Hematopoietic multipotent progenitor cell treated with erythropoietin and hydrocortisone succinate and interleukin-3 and kit ligand, for 6 days (in vitro differentiated cells): ENCODE measurements around the gene SBDS.
"Not testable (repeated sequence)": the region's sequence is repeated elsewhere in the genome, so short reads cannot be mapped to it uniquely, and the experiment has no call there.

Experiments used
- DNase-seq: peaks from one replicate; pipeline ENCODE4 v3.0.0-alpha.2; 2015

Gene SBDS

DNA sequence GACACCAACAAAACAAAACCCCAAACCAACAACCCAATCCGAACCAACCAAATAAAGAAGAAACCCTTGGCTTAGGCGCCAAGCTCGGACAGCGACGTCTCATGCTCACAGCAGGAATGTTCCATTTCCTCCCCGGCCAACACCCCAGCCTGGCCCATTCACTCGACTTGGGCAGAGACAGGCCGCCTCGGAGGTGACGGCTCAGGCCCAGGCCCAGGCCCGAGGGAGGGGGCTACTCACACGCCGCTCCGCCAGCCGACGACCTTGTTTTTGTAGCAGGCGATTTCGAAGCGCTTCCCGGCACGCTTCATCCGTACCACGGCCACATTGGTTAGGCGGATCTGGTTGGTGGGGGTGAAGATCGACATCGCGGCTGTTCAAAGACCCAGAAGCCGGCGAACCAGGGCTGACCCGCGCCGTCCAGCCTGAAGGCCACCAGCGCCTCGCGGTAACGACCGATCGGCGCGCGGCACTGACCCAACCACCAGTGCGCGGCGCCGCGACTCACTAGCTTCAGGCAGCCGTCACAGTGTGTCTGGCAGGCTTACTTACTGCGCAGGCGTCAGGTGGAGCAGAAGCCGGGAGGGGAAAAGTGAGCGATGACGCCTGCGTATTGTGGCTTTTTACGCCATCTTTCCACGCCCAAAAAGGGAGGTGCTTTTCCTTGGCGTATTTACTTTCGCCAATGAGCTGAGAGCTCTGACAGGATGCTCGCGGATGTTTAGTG is at the start of gene SBDS:
SBDS (minus strand) TSS at position 537 of the 727 bp plus-strand sequence; CDS start at position 368, 169 bp downstream.
- DNase-seq: peak; percentile 99

- DNase-seq: not testable (repeated sequence)
Measured at GRCh38 chr7:67043559-67043930, 48.2 kb upstream of the SBDS start.

DNA sequence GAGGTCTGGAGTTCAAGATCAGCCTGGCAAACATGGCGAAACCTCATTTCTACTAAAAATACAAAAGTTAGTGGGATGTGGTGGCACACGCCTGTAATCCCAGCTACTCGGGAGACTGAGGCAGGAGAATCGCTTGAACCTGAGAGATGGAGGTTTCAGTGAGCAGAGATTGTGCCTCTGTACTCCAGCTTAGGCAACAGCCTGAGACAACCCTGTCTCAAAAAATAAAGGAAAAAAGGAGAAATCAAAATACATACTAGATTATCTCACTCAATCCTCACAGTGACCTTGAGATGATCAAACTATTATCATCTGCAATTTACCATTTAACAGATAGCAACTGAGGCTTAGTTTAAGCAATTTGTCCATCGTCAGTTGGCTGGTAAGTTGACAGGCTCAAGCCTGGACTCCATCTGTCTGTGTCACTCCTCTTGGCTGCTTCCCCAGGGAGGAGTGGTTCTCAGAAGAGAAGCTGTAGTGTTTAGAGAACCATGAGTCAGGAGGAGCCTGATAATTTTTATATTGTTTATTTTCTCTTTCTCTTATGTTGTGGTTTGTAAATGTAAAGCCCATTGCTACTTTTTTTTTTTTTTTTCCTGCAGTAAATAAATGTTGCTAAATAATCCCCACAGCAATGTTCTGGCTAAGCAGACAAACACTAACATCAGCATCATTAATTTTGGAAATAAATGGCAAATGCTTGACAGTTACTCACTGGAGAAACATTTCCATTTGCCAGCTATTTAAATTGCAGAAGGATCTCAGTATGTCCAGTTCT is 47.6 kb upstream of the SBDS start:
- DNase-seq: peak; percentile 61

DNA sequence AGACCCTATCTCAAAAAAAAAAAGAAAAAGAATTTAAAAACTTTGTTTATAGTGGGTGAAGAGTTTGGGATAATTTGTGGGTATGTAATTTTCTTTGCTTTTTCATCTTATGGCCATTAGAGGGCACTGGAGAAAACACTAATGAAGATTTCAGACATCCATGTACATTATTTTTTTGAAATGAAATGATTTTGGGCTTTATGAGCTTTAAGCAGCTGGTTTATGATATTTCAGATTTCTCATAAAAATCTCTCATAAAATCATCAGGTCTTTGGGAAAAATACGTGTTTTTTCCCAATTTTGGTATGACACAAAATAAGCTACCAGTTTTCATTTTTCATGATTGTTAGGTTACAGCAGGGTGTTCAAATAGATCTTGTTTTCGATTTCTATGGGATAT is 45.4 kb upstream of the SBDS start:
- DNase-seq: not testable (repeated sequence)

DNA sequence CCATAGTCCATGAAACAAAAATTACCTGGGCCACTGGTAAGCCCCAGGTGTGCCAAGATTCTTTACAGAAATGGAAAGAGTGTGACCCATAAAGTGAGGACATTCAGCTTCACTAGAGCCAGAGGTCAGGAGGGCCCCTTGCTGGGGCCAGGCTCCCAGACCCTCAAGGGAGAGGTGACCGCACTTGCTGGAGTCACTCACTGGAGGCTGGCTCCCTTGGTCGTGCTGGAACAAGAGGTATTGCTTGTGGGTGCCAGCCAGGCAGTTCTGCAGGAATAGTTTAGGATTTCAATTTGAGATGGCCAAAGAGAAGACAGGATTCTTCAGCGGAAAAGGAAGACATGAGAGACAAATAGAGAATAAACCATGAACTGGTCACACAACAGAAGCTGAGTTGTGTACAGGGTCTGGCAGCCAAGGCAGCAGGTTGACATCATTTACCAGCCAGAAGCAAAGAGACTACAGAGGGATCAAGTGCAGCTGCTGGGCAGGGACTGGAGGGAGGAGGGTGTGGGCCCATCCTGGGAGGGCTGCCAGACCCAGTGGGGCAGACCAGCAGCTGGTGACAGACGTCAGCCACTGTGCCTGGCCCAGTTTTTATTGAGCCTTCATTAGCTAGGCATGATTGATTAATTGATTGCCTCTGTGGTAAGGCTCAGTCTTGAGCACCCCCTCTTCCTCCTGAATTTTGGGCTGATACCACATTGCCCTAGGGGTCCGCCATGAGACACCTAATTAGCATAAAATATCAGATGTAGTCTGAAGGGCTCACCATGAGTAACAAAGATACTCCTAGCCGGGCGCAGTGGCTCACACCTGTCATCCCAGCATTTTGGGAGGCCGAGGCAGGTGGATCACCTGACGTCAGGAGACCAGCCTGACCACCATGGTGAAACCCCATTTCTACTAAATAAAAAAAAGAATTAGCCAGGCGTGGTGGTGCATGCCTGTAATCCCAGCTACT is 41.3 kb upstream of the SBDS start:
- peak; percentile 13 for DNase-seq

DNA sequence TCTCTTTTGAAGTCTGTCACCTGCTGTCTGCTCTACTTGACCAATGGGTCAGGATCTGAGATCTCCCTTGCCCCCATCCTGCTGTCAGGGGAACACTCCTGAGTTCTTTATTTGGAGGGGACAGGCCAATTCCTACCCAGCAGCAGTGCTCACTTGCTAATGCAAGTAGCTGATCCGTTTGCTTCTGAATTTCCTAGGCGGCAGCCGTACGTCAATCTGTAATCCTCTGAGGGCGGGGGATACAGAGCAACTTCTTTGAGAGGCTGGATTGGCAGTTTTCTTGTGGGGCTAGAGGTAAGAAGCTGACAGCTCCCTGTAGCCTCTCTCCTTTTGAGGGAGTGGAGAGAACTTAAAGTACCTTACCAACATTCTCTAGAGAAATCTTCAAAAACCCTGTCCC is 37.9 kb upstream of the SBDS start:
- no peak for DNase-seq

DNA sequence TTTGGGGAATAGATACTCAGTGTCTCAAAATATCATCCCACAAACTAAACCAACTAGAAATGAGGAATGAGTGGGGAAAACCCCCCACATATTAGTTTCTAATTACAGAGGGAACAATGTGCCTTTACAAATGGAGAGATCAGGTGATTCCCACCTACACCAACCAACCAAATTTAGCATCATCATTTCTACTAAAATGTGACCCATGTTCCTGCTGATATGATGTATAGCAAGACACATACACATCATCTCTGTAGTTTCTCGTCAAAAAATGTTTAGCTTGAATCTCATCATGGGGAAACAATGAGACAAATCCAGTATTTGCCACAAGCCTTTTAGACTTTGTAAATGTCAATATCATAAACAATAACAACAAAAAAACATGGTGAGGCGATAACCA is 36.3 kb upstream of the SBDS start:
- DNase-seq: not testable (repeated sequence)

DNA sequence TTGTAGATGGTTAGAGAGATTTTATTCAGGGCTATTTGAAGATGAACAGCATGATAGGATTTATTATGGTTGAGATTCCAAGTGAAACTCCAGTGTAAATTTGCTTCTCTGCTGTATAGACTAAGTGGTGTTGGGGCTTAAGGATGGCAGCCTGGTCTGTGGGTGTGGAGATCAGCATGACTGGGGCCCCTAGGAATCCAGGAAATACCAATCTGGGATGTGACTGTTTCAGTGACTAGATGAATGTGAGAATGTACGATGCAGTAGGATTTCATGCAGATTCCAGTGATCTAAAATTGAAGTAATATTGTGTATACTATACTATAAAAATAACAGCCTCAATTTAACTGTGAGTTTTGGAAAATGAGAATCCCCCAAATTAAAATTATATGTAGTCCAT is 30.1 kb upstream of the SBDS start:
- not testable (repeated sequence) for DNase-seq

DNA sequence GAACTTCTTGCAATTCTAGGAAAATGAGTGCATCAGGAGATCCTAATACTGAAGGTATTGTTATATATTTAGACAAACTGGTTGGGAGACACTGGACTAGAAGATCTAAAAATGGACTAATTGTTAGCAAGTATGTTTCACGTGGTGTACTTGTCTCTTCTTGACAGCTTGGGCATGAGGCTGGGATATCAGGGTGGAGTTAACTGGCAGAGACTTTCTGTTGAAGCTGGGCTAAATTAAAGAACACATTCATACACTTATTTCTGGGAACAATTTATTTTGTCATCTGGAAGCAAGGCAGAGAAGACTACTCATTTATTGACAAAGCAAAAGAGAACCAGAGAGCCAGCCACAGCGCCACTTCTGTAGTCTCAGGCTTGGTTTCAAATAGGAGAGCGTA is 27.1 kb upstream of the SBDS start:
- DNase-seq: peak; percentile 67

DNA sequence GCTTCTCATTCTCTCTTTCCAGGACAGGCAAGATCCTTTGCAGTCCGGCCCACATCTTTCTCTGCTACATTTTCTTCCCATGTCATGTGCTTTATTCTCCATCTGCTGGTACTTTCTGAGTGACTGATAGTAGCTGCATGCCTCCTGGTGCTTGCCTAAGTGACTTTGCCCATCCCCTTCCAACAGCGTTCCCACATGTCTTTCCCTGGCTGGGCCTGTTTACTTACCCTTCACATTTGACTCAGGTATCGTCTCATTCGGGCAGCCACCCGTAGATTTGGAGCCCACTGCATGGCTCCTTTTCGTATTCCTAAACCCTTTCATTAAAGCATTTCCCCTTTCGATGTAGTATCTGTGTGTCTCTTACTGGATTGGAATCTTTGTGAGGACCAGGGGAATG is 25.9 kb upstream of the SBDS start:
- DNase-seq: no peak

DNA sequence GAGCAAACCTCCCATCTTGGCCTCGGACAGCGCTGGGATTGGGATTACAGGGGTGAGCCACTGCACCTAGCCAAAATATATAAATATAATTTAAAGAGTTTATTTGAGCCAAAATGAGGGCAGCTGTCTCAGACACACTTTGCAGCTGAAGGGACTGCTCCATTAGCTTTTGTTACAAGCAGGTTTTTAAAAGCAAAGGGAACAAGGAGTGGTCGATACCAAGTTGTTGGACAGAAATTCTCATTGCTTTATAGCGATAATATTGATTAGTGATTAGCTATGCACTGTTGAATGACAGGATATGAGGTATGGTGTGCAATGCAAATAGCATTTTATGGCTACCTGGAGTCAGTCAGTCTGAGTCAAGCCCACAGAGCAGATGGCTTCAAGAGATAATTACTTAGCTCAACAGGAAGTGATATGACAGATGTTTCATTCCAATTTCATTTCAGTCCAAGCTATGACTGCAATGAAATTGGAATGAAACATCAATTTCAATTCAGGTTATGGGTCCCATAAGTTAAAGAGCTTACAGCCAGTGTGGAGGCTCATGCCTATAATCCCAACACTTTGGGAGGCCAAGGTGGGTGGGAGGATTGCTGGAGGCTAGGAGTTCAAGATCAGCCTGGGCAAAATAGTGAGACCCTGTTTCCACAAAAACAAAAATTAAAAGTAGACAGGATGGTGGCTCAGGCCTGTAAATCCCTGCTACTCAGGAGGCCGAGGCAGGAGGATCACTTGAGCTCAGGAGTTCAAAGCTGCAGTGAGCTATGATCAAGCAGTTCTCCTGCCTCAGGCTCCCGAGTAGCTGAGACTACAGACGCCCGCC is 24.4 kb upstream of the SBDS start:
- peak; percentile 86 for DNase-seq

DNA sequence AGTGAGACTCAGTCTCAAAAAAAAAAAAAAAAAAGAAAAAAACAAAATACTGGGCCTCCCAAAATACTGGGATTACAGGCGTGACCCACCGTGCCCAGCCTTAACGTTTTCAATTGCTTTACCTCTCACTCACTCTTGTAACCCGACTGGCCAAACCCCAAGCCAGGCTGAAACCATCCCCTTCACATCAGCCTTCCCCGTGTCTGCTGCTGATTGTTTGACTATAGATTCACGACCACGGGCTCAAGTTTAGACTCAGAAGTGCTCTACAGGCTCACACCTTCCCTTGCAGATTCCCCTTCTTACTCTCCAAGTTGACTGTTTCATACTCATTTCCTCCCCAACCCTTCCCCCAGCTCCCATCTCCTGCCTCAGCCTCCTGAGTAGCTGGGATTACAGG is 23.6 kb upstream of the SBDS start:
- DNase-seq: no peak

DNA sequence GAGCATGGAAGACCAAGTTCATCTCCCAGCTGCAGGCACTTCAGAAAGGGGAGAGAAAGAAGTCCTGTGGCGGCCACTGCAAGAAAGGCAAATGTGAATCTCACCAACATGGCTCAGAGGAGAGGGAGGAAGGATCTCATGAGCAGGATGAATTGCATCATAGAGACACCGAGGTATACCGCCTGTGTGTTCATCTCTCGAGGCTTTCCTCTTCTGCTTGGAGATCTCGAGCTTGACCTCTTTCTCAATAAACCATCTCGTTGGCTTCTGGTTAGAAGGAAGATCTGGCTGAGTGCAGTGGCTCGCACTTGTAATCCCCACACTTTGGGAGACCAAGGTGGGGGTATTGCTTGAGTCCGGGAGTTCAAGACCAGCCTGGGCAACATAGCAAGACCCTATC is 22.6 kb upstream of the SBDS start:
- peak; percentile 56 for DNase-seq

- not testable (repeated sequence) for DNase-seq
Measured at GRCh38 chr7:67014076-67014622, 18.8 kb upstream of the SBDS start.

DNA sequence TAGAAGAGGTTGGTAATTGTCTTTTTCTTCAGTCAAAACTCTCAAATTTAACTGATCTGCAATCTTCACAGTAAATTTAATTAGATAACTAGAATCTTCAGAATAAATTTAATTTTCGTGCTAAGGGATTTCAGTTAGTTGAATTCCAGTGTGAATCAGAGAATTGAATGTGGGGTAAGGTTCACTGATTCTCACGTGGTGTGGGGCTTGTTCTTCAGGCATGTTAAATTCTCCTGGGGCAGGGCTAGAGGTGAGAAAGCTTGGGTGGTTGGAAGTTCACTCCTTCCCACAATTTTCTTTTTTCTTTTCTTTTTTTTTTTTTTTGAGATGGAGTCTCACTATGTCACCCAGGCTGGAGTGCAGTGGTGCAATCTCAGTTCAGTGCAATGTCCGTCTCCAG is 14.3 kb upstream of the SBDS start:
- DNase-seq: not testable (repeated sequence)

- no peak for DNase-seq
Measured at GRCh38 chr7:67008260-67008659, 12.9 kb upstream of the SBDS start.

- DNase-seq: peak; percentile 66
Measured at GRCh38 chr7:67006965-67007364, 11.6 kb upstream of the SBDS start.

DNA sequence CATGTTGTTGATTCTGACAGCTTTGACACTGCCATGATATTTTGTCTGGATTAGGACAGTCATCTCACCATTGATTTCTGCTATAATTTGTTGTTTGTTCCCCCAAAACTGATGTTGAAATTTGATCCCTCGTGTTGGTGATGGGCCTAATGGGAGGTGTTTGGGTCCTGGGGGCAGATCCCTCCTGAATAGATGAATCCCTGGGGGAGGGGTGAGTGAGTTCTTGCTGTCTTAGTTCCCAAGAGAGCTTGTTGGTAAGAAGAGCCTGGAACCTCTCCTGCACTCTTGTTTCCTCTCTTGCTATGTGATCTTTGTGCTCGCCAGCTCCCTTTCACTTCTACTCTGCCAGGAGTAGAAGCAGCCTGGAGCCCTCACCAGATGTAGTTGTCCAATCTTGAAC is 8.8 kb upstream of the SBDS start:
- DNase-seq: not testable (repeated sequence)

DNA sequence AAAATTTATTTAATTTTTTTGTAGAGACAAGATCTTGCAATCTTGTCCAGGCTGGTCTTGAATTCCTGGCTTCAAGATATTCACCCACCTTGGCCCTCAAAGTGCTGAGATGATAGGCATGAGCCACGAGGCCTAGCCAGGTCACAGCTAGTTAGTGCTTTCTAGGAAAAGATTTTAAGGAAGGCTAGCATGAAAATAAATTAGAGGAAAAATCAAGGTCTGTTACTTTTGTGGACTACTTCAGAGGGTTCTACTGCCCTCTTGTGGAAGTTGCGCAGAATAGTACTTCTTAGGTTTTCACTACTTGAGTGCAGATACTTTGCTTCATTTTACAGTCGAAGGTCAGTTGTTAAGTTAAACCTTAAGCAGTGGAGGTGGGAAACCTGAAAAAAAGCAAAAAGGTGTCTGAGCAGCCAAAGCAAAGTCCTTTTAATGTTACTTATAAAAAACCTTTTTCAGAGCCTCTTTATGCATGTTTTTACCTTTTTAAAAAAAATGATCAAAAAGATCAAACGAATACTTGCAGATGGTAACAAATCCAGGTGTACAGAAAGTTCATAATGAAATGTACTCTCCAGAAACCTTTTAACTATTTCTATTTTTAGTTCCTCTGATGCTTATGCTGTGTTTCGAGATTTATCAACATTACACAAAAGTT is 5.3 kb upstream of the SBDS start:
- DNase-seq: not testable (repeated sequence)

- peak; percentile 99 for DNase-seq
Measured at GRCh38 chr7:66996444-66997191, 1.2 kb upstream of the SBDS start, which contains the start of gene TYW1. Gene TYW1, plus strand, starts transcription at chr7:66996833. Its CDS starts 146 bp downstream, at chr7:66996979.

DNA sequence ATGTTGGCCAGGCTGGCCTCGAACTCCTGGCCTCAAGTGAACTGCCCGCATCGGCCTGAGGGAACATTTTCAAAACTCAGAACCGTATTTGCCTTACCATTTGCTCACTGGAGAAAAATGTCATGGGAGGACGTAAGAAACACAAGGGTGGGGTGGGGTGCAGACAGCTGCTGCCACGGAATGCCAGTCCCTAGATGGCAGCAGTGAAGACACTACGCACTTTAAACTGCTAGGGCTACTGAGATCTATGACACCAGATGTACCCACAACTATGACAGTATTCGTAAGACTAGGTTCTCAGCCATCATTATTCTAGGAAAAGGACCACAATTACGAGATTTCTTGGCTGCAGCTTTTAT is 716 bp downstream of the SBDS start:
- DNase-seq: peak; percentile 84
